ENCODE results near the gene COLEC12.

Gene COLEC12

DNA sequence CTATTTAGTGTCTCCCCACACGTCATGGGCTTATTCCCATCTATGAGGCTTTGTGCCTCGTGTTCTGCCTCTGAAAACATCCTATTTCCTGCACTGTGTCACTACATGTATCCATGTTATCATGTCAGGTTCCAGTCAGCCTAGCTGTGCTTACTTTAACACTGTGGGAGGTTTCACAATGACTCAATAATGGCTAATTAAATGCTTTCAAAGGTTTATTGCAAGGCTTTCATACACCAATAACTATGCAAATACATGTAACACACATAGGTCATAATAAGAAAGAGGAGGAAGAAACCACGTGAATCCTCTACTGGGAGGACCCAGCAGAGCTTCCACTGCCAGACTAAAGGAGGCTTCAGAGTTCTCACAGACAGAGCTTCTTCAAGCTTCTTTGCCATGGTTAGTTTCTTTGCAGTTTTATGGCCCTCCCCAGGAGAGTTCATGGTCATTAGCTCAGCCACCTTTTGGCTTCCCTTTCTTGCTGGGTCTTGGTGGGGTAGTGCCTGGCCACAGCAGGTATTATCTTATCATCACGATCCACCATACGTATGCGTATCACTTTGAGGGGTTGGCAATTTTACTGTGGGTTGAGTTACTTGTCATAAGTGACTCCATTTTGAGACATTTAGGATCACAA, 5.1 kb upstream of the COLEC12 start:
- DNase-seq, result no peak

DNA sequence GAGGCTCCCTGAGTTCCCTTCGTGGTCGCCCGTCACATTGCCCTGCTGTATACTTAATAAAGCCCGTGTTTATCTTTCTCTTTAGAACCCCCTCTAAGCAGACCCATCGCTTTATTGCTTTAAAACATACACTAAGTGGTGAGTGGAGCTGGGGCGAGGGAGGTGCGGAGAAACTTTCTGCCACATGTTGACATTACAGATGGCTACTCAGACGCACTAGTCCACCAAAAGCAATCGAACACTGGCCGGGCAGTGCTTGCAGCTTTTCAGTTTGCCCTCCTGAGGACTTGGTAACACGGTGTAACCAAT, 859 bp upstream of the COLEC12 start:
- no peak for DNase-seq

DNA sequence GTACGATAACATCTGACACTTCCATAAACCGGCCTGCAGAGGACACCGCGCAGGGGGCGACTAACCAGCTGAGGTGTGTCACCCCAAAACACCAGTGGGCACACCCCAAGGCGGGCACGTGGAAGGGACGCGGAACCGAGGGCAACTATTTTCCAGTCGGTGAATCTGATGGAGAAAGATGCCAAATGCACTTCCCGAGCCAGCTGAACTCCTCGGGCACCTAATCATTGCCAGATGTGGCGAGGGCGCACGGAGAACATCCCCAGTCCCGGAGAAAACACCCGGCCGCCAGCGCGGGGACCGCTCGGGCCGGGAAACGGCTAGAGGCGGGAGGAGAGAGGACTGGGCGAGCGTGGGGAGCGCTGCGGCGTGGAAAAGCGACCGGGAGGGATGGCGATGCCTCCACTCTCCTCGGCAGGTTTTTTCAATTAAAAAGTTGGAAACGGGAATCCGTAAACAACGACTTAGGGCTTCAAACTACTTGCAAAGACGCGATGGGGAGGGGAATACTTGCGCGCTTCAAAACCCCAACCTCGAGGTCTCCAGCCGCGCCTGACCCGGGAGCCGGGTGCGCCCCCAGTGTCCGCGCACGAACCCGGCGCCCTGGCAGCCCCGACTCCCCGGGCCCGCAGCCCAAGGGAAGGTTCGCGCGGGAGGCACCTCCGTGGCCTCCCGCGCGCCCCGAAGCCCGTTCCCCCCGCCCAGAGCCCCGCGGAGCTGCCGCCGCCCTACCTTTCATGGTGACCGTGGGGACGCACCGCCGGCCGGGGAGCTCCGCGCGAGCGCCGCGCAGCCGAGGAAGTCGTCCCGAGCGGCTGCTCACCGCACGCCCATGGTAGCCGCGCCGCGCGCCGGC, 497 bp downstream of the COLEC12 start:
- DNase-seq, result no peak

DNA sequence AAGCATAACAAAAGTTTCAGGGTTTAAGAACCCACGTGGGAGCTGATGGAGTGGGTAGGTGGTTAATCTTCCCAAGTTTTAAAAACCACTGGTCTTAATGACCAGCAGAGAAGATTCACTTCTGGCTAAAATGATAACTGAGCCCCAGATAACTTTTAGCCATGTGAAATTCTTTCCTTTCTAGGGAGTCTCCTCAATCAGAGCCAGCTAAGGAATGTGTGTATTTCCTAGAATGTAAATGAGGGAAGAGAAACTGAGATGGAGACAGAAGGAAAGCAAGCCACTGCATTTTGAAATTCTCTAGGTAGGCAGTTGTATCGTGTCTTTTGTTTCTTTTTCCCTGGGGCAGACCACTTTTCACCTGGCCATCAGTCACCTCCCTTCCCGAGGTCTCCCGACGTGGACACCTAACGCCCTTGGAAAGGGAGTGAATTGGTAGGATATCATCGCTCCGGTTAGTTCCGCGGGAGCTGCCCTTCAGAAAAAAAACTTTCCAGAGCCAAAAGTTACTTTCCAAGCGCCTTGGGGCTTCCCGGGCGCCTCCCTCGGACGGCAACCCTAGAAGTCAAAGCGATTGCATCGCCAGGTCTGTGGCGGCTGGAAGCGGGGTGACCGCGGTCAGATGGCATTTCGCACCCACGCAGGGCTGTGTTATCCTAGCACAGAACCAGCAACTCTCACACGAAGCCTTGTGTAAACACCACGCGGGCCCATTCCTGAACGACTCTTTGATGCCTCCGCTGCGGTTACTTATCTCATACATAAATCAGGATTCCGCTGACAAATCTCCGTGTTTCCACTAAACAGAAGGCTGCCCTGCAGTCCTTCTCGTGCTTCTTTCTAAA, 1.3 kb downstream of the COLEC12 start:
- DNase-seq, result no peak

DNA sequence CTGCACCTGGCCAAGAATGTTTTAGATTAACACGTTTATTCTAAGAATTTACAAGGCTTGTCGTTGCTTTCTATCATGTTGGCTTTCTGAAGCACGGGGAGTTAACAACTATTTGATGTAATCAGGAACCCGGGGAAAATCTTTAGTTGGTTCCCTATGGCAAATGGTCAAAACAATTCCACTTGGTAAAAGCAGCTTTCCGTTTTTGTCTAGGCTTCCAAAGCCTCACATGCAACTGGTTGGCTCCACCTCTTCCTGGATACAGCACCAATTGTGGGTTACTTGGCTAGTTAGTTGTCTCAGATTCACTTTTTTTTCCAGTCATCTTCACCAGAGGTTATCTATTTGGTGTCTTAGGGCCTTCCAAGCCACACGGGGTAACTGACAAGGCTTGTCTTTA, 2.8 kb downstream of the COLEC12 start:
- no peak for DNase-seq

DNA sequence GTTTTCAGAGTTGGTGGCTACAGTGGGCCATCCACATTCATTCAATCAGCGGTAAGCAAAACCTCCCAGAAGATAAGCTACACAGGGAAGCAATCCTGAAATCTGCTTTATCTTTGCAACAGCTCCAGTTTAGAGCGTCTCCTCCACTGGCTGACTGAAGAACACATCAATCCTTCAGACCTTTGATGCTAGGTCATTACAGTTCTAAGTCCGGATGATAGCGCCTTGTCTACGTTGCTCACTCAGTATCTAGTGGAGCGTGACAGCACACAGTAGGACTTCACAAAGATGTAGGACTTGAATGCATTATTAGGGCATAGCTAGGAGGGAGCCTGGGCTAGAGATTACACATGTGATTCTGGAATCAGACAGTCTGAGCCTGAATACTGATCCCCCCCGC, 5.0 kb downstream of the COLEC12 start:
- DNase-seq, result no peak

DNA sequence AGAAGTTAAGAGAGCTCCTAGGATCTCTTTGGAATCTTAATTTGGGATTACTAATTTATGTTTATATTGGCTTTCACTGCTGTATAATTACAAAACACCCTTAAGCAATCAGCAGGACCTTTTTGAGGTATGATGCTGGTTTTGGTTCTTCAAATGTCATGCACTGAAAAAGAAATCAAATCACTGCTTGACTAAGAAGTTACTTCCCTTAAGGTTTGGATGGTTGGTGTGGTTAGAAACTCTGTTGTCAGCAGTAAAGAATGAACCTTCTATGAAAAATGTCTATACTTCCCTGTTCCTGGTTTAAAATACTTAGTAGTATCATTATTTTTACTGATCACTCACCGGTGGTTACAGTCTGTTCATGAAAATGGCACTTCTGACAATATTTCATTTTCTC, 5.5 kb downstream of the COLEC12 start:
- DNase-seq, result no peak

DNA sequence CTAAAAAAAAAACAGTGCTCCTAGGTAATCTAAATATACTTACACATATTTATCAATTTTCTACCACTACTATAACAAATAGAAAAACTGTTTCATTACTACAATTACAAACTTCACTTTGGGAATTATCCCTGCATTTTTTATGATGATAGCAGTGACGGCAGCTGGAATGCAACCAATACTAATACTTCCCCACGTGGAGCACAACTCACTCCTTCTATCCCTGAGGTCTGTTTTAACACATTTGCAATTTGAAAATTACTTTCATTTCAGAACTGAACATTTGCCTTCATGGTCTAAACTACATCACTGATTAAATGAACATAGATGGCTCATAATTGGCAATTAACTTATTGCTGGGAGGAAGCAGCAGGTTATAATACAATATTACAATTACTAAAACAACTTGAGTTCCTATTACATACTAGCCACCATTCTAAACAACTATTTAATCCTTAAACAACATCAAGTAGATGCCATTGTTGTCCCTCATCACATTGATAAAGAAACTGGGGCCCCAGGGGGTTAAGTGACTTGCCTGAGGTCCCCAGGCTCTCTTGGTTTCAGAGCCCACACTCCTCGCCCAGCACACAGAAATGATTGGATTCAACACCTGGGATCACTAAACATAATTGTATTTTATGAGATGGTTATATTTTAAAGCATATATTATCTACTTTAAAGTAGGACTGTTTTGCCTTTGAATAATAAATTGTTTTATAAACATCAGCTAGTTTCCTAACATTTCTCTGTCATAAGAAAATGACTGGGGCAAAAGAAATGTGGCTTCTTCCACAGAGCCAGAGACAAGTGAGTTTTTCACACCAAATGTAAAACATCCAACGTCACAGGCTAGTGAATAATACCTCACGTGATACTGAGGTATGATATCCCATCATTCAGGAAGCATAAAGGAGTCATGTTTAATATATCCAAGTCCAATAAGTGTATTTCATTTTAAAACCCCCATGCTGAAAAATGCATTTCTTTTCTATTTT, 6.2 kb downstream of the COLEC12 start:
- DNase-seq, result no peak

DNA sequence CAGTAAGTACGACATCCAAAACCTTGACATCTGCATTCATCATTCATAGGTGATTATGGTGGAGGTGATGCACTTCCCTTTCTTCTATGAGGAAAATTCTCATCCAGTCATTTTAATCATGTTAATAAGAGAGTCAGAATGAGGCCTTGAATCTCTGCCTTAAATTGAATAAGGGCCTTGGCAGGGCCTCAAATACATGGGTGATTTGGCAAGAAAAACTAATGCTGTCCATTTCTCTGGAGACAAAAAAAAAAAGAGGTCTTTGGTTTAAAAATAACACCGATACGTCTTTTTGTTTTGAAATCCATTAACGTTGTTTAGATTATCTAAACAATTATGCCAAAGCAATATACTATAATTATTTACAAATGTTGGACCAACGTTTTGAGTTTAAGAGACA, 8.1 kb downstream of the COLEC12 start:
- no peak for DNase-seq

DNA sequence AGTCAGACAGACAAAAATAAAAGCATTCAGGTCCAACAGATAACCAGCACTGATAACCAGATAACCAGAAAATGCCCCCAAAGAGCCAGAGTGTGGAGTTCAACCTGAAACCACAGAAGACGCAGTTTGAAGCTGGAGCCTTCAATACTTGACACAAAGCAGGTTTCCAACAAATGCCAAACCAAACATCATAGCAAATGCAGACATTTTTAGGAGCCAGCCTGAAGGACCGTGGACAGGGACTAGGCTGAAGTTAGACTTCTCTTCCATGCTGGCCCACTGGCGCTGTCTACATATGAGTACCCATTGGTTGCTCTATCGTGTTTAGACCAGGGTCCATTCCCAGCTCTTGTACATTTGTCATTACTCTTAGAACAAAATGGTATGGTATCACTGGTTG, 9.9 kb downstream of the COLEC12 start:
- no peak for DNase-seq

DNA sequence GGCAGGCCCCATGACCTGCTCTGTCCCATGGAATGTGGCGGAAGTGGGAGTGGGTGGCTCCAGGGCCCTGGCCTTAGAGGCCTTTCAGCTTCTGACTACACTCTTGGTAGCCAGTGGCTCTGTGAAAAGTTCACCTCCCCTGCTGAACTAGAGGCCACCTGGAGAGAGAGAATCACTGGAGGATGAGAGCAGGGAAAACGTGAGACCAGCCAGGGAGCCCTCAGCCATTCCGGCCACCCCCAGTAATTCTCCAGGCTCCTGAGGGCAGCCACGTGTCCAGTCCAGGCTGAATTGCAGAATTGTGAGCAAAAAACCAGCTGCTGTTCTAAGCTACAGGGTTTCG, 10.5 kb downstream of the COLEC12 start:
- DNase-seq, result no peak

DNA sequence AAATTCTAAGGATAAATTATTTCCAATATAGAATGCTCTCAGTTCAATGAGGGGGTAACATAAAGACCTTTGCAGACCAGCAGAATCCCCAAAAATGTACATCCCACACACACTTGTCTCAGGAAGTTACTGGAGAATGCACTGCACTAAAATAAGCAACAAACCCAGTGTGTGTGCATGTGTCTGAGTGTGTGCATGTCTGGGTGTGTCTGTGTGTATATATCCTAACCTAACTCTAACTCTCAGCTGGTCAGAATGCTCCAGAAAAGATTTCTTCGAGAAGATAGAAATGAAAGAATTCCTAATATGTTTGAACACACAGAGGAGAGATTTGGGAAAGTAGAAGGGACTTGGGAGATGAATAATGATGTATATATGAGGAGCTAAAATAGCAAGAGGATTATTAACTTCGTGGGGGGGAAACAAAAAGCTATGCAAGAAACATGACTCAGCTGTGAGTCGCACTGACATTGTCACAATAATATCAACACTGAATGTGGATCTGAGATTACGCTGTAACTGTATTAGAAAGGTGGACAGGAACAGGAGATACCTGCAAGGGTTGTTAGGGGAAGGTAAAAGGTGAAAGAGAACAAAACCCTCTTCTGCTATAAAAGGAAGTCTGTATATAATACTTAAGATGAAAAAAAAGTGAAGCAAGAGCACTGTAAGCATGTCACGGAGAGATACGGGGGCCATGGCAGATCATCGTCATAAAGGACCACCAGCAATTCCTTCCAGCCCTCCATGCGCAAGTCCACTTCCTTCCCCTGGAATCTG, 11.1 kb downstream of the COLEC12 start:
- no peak for DNase-seq

DNA sequence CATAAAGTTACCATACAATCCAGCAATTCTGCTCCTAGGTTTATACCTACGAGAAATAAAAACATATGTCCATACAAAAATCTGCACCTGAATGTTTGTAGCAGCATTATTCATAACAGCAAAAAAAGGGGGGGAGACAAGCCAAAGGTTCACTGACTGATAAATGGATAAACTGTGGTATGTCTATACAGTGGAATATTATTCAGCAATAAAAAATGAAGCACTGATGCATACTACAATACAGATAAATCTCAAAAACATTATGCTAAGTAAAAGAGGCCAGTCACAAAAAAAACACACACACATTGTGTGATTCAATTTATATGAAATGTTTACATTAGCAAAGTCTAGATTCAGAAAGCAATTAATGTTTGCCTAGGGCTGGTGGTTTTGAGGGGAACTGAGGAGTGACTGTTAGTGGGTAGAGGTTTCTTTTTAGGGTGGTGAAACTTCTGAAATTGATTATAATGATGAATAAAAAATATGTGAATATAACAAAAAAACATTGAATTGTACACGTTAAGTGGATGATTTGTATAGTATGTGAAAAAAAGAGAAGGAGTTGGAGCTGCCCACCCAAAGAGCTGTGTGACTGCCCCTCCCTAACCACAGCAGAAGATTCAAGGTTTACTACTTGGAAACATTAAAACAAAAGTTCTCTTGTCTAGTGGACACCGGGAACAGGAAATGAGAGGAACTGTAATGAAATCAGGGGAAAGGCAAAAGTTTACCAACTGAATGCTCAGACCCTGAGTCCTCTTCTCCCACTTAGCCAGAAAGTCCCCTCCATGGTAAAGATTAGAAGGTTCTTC, 13.4 kb downstream of the COLEC12 start:
- DNase-seq, result no peak

DNA sequence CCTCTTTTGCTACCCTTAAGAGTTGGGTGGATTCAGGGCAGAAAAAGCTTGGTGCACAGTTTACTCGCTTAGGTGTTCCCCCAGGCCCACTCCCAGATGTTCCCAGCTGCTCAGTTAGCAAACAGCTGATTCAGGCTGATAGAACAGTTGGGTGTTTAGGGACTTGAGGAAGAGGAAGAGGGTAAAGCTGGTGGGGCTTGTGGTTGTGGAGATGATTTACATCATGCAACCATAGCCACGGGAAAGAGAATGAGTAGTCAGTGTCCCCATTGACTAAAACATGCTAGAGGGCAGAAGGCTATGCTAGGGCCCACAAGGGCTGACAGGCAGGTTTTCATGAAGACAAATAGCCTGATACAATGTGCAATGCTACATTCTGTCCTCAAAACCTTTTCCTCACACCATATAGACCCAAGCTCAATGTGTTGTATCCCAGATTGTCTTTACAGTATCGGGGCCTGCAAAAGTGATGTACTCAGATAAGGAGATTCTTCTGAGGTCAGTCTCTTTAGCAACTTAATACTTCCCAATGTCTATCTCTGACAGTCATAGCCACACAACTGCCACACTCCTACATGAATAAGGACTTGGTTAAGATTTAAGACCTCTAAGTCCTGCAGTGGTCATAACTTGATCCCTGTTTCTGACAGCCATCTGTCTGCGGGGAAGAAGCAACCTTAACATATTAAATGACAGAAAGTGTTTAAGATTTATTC, 15.6 kb downstream of the COLEC12 start:
- no peak for DNase-seq

DNA sequence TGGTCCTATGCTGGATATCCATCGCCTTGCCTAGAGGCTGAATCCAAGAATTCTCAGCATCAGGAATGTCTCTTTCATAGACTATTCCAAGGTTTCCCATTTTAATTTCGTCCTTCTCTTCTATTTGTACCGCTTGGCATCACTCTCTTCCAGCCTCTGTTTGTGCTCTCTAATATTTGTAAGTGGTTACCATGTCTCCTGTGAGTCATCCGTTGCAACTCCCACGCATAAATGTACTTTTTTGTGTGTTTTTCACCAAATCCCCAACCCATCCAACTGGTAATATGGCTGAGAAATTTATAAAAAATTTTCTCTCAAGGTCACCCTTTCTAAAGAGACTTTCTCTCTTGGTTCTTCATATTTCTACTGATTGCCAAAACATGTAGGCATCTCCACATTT, 21.8 kb downstream of the COLEC12 start:
- DNase-seq, result no peak

DNA sequence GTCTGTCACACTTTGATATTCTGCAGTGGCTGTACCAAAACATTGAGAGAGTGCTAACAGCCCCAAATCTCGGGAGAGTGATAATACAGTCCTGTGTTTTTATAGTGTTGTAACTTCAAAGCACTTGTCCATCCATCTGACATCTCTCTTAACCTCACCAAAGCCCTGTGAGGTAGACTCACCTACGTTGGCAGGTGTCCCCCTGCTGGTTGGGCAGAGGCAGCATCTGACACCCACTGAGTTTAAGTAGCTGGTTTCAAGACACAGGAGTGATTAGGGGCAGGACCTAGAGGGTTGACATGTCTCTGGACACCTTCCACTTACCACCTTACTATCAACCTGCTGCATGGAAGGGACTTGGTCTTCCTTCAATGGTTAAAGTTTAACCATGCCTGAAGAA, 22.9 kb downstream of the COLEC12 start:
- DNase-seq, result no peak

DNA sequence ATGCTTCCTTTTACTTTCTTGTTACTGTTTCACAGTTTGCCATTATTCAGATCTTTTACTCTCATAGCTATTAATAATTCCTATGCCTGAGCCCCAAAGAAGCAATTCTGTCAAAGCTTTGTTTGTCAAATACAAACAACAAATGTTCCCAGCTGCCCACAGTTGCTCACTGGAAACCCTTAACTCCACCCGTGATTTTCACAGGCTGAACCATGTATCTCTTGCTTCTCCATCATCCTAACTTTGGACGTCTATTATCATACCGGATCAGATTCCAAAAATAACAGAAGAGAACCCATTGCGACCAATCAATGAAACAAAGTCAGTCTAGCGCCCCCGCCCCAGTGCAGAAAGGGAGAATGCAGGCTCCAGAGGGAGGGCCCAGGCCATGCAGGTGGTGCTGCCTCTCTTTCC, 24.2 kb downstream of the COLEC12 start:
- no peak for DNase-seq

DNA sequence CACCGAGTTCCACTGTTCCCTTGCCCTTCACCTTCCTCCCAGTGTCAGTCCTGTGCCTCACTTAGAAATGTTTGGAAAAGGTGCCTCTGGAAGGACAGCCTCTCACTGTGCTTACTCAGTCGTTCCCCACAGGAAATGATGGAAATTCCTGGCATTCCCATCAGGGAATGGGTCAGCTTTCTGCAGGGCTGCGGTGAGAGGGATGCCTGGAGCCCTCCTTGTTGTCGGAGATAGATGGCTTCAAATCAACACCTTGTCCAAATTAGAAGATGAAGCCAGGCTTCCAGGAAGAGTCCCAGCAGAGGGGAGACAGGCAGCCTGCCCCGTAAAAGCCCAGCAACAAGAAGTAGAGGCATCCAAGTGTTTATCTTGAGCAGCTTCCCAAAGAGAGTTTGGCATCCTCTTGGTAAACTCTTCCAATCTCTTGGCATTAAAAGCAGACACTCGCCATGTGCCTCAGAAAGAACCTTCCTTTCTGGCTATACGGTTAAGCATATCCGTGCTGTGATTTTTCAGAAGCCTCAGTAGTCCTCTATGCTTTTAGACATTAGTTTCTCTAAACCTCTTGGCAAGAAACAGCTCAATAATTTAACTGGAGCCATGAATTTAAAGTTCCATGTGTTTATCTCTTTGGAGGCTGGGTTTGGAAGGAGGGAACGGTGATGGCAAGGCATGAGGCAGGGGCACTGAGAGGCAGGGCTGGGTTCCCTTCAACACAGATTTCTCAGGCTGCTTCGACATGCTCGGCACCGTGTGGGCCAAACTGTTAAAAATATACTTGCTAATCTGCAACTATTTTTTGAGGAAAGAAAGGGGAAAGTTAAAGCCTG, 25.1 kb downstream of the COLEC12 start:
- DNase-seq, result no peak

DNA sequence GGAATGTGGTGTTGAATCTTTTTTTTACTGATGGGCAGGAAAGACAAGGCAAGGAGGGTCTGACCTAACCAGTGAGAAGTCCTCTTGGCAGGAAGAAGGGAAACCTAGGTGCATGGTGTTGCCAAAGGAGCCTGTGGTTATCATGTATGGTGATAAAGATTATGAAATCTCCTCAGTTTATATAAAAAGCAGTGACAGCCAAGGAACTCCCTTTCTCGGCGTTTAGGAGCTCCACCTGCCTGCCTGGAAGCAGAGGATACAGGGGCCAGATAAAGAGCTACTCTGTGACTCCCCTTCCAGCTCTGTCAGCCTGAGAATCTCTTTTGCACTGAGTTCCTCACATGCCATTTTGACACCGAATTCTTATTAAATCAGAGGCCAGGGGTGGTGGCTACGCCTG, 26.1 kb downstream of the COLEC12 start:
- DNase-seq, result no peak

Data from NCI-H510A (cell line).